ENCODE data around the gene DENND1B.

DENND1B gene

GRCh38 chr1:197776351-197777105 is 1.2 kb upstream of the DENND1B start:
- peak; percentile 33 to 86 for DNase-seq (ENCODE audit: low read depth in 2 of 2)
- TF ChIP-seq CTCF (IDR thresholded peaks at IDR 0.05; ENCODE audit: low read depth, low read length): no peak
- H3K4me3 ChIP-seq (replicated peaks in 1 of 2; ENCODE audit: low read depth in 2 of 2, low read length in 2 of 2): no peak overlapping the region

GRCh38 chr1:197774466-197775281 is 606 bp downstream of the DENND1B start:
- no peak for TF ChIP-seq CTCF (IDR thresholded peaks at IDR 0.05; ENCODE audit: low read depth, low read length)
- peak; percentile 55 to 60 for DNase-seq (ENCODE audit: low read depth in 2 of 2)

GRCh38 chr1:197773856-197774255 is 1.4 kb downstream of the DENND1B start:
- peak in 1 of 2 donors; percentile 25 for DNase-seq (ENCODE audit: low read depth in 2 of 2)
- peak overlapping the region in 1 of 2 donors; percentile 64 for H3K4me3 ChIP-seq (replicated peaks in 1 of 2; ENCODE audit: low read depth in 2 of 2, low read length in 2 of 2)
- TF ChIP-seq CTCF (IDR thresholded peaks at IDR 0.05; ENCODE audit: low read depth, low read length): no peak

More at GRCh38 chr1:197774466-197775281, 606 bp downstream of the DENND1B start:
- H3K4me3 ChIP-seq (replicated peaks in 1 of 2; ENCODE audit: low read depth in 2 of 2, low read length in 2 of 2): peak overlapping the region; percentile 56 to 64

- TF ChIP-seq CTCF (IDR thresholded peaks at IDR 0.05; ENCODE audit: low read depth, low read length): no peak
- no peak overlapping the region for H3K4me3 ChIP-seq (replicated peaks in 1 of 2; ENCODE audit: low read depth in 2 of 2, low read length in 2 of 2)
- no peak for DNase-seq (ENCODE audit: low read depth in 2 of 2)
Observed at GRCh38 chr1:197771904-197772556, 3.2 kb downstream of the DENND1B start.

- no peak for DNase-seq (ENCODE audit: low read depth in 2 of 2)
- no peak for TF ChIP-seq CTCF (IDR thresholded peaks at IDR 0.05; ENCODE audit: low read depth, low read length)
- no peak overlapping the region for H3K4me3 ChIP-seq (replicated peaks in 1 of 2; ENCODE audit: low read depth in 2 of 2, low read length in 2 of 2)
Observed at GRCh38 chr1:197771386-197771785, 3.9 kb downstream of the DENND1B start.

GRCh38 chr1:197770243-197770642 is 5.0 kb downstream of the DENND1B start:
- no peak for TF ChIP-seq CTCF (IDR thresholded peaks at IDR 0.05; ENCODE audit: low read depth, low read length)
- no peak for DNase-seq (ENCODE audit: low read depth in 2 of 2)
- no peak overlapping the region for H3K4me3 ChIP-seq (replicated peaks in 1 of 2; ENCODE audit: low read depth in 2 of 2, low read length in 2 of 2)
